ENCODE data around the gene PFKP.

Gene PFKP

DNA sequence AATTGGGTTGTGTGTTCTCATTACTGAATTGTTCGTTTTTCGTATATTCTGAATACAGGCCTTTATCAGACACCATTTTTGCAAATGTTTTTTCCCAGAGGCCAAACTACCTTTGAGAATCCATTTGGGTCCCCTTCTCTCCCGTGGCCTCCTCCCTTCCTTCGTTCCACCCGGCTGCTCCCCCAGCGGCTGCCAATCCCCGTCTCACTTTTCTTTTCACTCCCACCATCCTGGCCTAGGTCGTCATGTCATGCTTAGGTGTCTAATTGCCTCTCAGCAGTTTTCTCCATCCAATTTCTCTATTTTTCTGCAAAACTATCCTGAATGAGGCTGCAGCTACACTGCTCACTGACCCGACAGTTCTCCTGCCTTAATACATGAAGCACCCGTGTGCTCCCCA is 87.3 kb downstream of the PFKP start:
- Histone ChIP-seq H3K27ac (replicated peaks) (no peak overlapping the region), H3K4me3 (replicated peaks; ENCODE audit: insufficient read depth, low read length) (no peak overlapping the region), H3K27me3 (ENCODE audit: insufficient read depth, poor library complexity, severe bottlenecking) (no peaks in the 10 kb centered on the region)
- TF ChIP-seq SPI1 (IDR thresholded peaks at IDR 0.05; ENCODE audit: borderline replicate concordance, low read depth) (no peak), GABPA (IDR thresholded peaks at IDR 0.05; ENCODE audit: low read depth) (no peak), POLR2AphosphoS5 (IDR thresholded peaks at IDR 0.05; ENCODE audit: low read depth) (no peak)
- TF ChIP-seq, protein P1, sequence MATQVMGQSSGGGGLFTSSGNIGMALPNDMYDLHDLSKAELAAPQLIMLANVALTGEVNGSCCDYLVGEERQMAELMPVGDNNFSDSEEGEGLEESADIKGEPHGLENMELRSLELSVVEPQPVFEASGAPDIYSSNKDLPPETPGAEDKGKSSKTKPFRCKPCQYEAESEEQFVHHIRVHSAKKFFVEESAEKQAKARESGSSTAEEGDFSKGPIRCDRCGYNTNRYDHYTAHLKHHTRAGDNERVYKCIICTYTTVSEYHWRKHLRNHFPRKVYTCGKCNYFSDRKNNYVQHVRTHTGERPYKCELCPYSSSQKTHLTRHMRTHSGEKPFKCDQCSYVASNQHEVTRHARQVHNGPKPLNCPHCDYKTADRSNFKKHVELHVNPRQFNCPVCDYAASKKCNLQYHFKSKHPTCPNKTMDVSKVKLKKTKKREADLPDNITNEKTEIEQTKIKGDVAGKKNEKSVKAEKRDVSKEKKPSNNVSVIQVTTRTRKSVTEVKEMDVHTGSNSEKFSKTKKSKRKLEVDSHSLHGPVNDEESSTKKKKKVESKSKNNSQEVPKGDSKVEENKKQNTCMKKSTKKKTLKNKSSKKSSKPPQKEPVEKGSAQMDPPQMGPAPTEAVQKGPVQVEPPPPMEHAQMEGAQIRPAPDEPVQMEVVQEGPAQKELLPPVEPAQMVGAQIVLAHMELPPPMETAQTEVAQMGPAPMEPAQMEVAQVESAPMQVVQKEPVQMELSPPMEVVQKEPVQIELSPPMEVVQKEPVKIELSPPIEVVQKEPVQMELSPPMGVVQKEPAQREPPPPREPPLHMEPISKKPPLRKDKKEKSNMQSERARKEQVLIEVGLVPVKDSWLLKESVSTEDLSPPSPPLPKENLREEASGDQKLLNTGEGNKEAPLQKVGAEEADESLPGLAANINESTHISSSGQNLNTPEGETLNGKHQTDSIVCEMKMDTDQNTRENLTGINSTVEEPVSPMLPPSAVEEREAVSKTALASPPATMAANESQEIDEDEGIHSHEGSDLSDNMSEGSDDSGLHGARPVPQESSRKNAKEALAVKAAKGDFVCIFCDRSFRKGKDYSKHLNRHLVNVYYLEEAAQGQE (IDR thresholded peaks at IDR 0.05; ENCODE audit: insufficient replicate concordance, low read depth), result no peak
- TF ChIP-seq, protein P2, sequence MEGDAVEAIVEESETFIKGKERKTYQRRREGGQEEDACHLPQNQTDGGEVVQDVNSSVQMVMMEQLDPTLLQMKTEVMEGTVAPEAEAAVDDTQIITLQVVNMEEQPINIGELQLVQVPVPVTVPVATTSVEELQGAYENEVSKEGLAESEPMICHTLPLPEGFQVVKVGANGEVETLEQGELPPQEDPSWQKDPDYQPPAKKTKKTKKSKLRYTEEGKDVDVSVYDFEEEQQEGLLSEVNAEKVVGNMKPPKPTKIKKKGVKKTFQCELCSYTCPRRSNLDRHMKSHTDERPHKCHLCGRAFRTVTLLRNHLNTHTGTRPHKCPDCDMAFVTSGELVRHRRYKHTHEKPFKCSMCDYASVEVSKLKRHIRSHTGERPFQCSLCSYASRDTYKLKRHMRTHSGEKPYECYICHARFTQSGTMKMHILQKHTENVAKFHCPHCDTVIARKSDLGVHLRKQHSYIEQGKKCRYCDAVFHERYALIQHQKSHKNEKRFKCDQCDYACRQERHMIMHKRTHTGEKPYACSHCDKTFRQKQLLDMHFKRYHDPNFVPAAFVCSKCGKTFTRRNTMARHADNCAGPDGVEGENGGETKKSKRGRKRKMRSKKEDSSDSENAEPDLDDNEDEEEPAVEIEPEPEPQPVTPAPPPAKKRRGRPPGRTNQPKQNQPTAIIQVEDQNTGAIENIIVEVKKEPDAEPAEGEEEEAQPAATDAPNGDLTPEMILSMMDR (IDR thresholded peaks at IDR 0.05; ENCODE audit: insufficient read depth, low read length), result no peak
- DNase-seq (ENCODE audit: low read depth in 1 of 2, low spot score in 1 of 2), result no peak

DNA sequence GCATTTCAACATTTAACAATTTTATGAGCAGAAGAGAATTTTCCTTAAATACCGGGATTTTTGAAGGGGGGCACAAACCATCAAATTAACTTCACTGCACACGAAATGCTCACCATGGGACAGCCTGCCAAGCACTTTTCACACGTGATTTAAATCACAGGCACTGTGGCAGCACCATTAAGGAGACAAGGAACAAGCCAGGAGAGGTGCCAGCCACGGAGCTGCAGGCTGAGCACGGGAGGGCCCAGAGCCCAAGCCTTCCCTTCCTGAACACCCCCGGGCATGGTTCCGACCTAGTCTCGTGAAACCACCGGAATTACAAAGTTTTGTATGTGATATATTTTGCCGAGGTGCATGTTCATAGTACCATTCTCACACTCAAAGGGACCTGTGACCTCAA is 91.8 kb downstream of the PFKP start:
- H3K27me3 ChIP-seq (ENCODE audit: insufficient read depth, poor library complexity, severe bottlenecking), result no peaks in the 10 kb centered on the region
- DNase-seq (ENCODE audit: low read depth in 1 of 2, low spot score in 1 of 2), result no peak
- no peak overlapping the region for H3K4me3 ChIP-seq (replicated peaks; ENCODE audit: insufficient read depth, low read length)
- H3K27ac ChIP-seq (replicated peaks), result no peak overlapping the region
- TF ChIP-seq, protein P1 (IDR thresholded peaks at IDR 0.05; ENCODE audit: insufficient replicate concordance, low read depth), result no peak
- TF ChIP-seq GABPA (IDR thresholded peaks at IDR 0.05; ENCODE audit: low read depth) (no peak), POLR2AphosphoS5 (IDR thresholded peaks at IDR 0.05; ENCODE audit: low read depth) (no peak), SPI1 (IDR thresholded peaks at IDR 0.05; ENCODE audit: borderline replicate concordance, low read depth) (no peak)
- TF ChIP-seq, protein P2 (IDR thresholded peaks at IDR 0.05; ENCODE audit: insufficient read depth, low read length), result no peak

DNA sequence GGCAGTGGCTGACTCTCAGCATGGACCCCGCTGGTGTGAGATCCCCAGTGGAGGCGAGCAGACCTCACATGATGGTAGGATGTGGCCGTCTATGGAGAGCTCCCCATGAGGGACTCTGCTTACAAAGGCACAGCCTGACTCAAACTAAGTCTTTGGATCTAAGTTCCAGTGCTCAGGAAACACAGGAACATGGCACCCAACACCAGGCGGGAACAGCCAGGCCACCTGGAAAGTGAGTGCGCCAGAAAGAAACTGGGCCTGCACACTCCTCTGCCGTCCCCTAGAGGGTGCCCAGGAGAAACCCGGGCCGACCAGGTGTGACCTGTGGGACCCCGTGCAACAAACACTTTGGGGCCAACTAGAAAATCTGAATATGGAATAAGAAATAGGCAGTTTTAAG is 95.2 kb downstream of the PFKP start:
- Histone ChIP-seq H3K4me3 (replicated peaks; ENCODE audit: insufficient read depth, low read length) (no peak overlapping the region), H3K27me3 (ENCODE audit: insufficient read depth, poor library complexity, severe bottlenecking) (no peaks in the 10 kb centered on the region), H3K27ac (replicated peaks) (no peak overlapping the region)
- TF ChIP-seq, protein P2 (IDR thresholded peaks at IDR 0.05; ENCODE audit: insufficient read depth, low read length), result no peak
- no peak for TF ChIP-seq GABPA (IDR thresholded peaks at IDR 0.05; ENCODE audit: low read depth)
- TF ChIP-seq SPI1 (IDR thresholded peaks at IDR 0.05; ENCODE audit: borderline replicate concordance, low read depth), result no peak
- TF ChIP-seq, protein P1 (IDR thresholded peaks at IDR 0.05; ENCODE audit: insufficient replicate concordance, low read depth), result no peak
- no peak for TF ChIP-seq POLR2AphosphoS5 (IDR thresholded peaks at IDR 0.05; ENCODE audit: low read depth)
- DNase-seq (ENCODE audit: low read depth in 1 of 2, low spot score in 1 of 2), result no peak

Measured in HL-60 (cell line).